ENCODE measurements around the gene PLEKHG4B.

DNA sequence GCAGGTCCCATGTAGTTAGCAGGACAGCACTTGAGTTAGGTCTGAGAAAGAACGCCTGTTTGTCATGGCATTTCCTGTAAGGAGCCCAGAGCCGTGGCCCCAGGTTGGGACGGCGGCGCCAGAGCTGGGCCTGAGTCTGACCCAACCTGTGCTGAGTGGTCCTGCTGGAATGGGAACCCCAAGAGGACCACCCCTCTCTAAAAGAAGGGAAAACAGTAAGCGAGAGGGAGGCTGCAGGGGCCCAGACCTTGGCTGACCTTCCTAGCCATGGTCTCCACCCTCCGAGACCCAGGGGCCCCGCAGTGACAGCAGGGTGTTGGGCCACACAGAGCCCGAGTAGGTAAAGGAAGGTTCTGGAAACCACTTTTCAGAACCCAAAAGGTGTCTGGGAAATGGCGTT lies 97.5 kb downstream of the PLEKHG4B start:
- TF ChIP-seq, protein P1, sequence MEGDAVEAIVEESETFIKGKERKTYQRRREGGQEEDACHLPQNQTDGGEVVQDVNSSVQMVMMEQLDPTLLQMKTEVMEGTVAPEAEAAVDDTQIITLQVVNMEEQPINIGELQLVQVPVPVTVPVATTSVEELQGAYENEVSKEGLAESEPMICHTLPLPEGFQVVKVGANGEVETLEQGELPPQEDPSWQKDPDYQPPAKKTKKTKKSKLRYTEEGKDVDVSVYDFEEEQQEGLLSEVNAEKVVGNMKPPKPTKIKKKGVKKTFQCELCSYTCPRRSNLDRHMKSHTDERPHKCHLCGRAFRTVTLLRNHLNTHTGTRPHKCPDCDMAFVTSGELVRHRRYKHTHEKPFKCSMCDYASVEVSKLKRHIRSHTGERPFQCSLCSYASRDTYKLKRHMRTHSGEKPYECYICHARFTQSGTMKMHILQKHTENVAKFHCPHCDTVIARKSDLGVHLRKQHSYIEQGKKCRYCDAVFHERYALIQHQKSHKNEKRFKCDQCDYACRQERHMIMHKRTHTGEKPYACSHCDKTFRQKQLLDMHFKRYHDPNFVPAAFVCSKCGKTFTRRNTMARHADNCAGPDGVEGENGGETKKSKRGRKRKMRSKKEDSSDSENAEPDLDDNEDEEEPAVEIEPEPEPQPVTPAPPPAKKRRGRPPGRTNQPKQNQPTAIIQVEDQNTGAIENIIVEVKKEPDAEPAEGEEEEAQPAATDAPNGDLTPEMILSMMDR (IDR thresholded peaks at IDR 0.05 in 8 of 11, conservative IDR thresholded peaks at IDR 0.05 in 3 of 11) = no peak
- TF ChIP-seq POLR2A (IDR thresholded peaks at IDR 0.05) = no peak

Data from spleen (tissue), 7 donors.